GM21825 (cell line): ENCODE results near the gene CYTH3.

Source experiments
- ATAC-seq: cut with Tn5 transposase; IDR thresholded peaks from one replicate; pipeline ENCODE4 v1.9.1; 2021; ENCODE audit warnings: mild to moderate bottlenecking, moderate library complexity; ENCODE audit not compliant: unreplicated experiment

The CYTH3 gene

GRCh38 chr7:6168477-6168868 lies 104.0 kb downstream of the CYTH3 start:
- no peak for ATAC-seq

- ATAC-seq: no peak
Measured at GRCh38 chr7:6167587-6168476, 104.6 kb downstream of the CYTH3 start.

- no peak for ATAC-seq
Measured at GRCh38 chr7:6167004-6167551, 105.3 kb downstream of the CYTH3 start.

- ATAC-seq: no peak
Measured at GRCh38 chr7:6166443-6166891, 106.0 kb downstream of the CYTH3 start.

- no peak for ATAC-seq
Measured at GRCh38 chr7:6165521-6166320, 106.7 kb downstream of the CYTH3 start.

- ATAC-seq: no peak
Measured at GRCh38 chr7:6165075-6165474, 107.3 kb downstream of the CYTH3 start.

- ATAC-seq: no peak
Measured at GRCh38 chr7:6164491-6164890, 107.9 kb downstream of the CYTH3 start.

GRCh38 chr7:6164010-6164409 lies 108.4 kb downstream of the CYTH3 start:
- no peak for ATAC-seq

- no peak for ATAC-seq
Measured at GRCh38 chr7:6163402-6163801, 109.0 kb downstream of the CYTH3 start.

GRCh38 chr7:6162650-6163366 lies 109.6 kb downstream of the CYTH3 start:
- ATAC-seq: no peak

GRCh38 chr7:6162331-6162620 lies 110.1 kb downstream of the CYTH3 start:
- no peak for ATAC-seq

GRCh38 chr7:6161463-6162330 lies 110.7 kb downstream of the CYTH3 start:
- no peak for ATAC-seq

GRCh38 chr7:6160191-6160623 lies 112.2 kb downstream of the CYTH3 start:
- no peak for ATAC-seq

GRCh38 chr7:6159524-6160031 lies 112.8 kb downstream of the CYTH3 start:
- ATAC-seq: no peak

- ATAC-seq: no peak
Measured at GRCh38 chr7:6159097-6159483, 113.3 kb downstream of the CYTH3 start.

- ATAC-seq: no peak
Measured at GRCh38 chr7:6158424-6159096, 113.9 kb downstream of the CYTH3 start.

- ATAC-seq: no peak
Measured at GRCh38 chr7:6157685-6158423, 114.6 kb downstream of the CYTH3 start.

GRCh38 chr7:6156734-6157133 lies 115.7 kb downstream of the CYTH3 start:
- ATAC-seq: no peak

GRCh38 chr7:6155596-6155995 lies 116.8 kb downstream of the CYTH3 start:
- ATAC-seq: no peak
